Keratinocyte (primary cell): ENCODE data around the gene SERPINA5. TPM values are rescaled to one million over a fixed set of nuclear protein-coding genes. Genes with fewer than 3 reads are reported as not detected.

Experiments
- DNase-seq: peaks from one replicate; pipeline ENCODE4 v3.0.0-alpha.2; 2011; ENCODE audit warnings: low read depth, missing footprints, low spot score
- FAIRE-seq: peaks from 2 replicates; lab custom pipeline; 2011; peaks lifted over from hg19 to GRCh38; lab: Jason Lieb, UNC
- H2AFZ ChIP-seq: 2 replicates; pipeline ENCODE4 v1.6.0; 2012; ENCODE audit warnings: low read length, control low read depth, inconsistent platforms; ENCODE audit not compliant: control insufficient read depth
- H3K27ac ChIP-seq: 2 replicates; pipeline ENCODE4 v1.5.1; 2011; ENCODE audit warnings: low read length; ENCODE audit not compliant: control insufficient read depth, insufficient read depth
- H3K27me3 ChIP-seq: 3 replicates; pipeline ENCODE4 v1.6.0; 2011; ENCODE audit warnings: low read length; ENCODE audit not compliant: control insufficient read depth, insufficient read depth; ENCODE audit errors: extremely low read depth
- H3K36me3 ChIP-seq, 2 experiments: 2 replicates in 1 of 2; 3 replicates in 1 of 2; pipeline ENCODE4 v1.5.1; 2011; ENCODE audit warnings: low read length in 2 of 2, mild to moderate bottlenecking in 1 of 2; ENCODE audit not compliant: control insufficient read depth in 2 of 2, insufficient read depth in 2 of 2; ENCODE audit errors: extremely low read depth in 1 of 2
- H3K4me1 ChIP-seq: 3 replicates; pipeline ENCODE4 v1.5.1; 2011; ENCODE audit warnings: low read length; ENCODE audit not compliant: control insufficient read depth, insufficient read depth; ENCODE audit errors: extremely low read depth
- H3K4me2 ChIP-seq: 3 replicates; pipeline ENCODE4 v1.6.0; 2011; ENCODE audit warnings: low read depth, low read length; ENCODE audit not compliant: control insufficient read depth, insufficient read depth; ENCODE audit errors: extremely low read depth
- H3K4me3 ChIP-seq, 3 experiments: fragments of 200-600 bp in 1 of 3; sonication (generic) in 1 of 3; 2 replicates in 2 of 3; 3 replicates in 1 of 3; pipeline ENCODE4 v1.5.1; 2011 to 2016; ENCODE audit warnings: low read length in 3 of 3, mild to moderate bottlenecking in 3 of 3, control low read depth in 2 of 3, inconsistent platforms in 1 of 3, low read depth in 1 of 3, mixed read lengths in 1 of 3, mixed run types in 1 of 3, moderate library complexity in 1 of 3; ENCODE audit not compliant: control insufficient read depth in 2 of 3, insufficient read depth in 2 of 3; ENCODE audit errors: extremely low read depth in 1 of 3
- H3K79me2 ChIP-seq: 2 replicates; pipeline ENCODE4 v1.6.0; 2012; ENCODE audit warnings: low read length; ENCODE audit not compliant: control insufficient read depth, insufficient read depth
- H3K9ac ChIP-seq: 3 replicates; pipeline ENCODE4 v1.6.0; 2011; ENCODE audit warnings: low read length; ENCODE audit not compliant: control insufficient read depth, insufficient read depth; ENCODE audit errors: extremely low read depth
- H3K9me1 ChIP-seq: 3 replicates; pipeline ENCODE4 v1.6.0; 2011; ENCODE audit warnings: low read length; ENCODE audit not compliant: control insufficient read depth, insufficient read depth; ENCODE audit errors: extremely low read depth
- H3K9me3 ChIP-seq: 2 replicates; pipeline ENCODE4 v1.5.1; 2012; ENCODE audit warnings: low read depth, low read length; ENCODE audit not compliant: control insufficient read depth
- H4K20me1 ChIP-seq: 3 replicates; pipeline ENCODE4 v1.6.0; 2011; ENCODE audit warnings: low read length; ENCODE audit not compliant: control insufficient read depth, insufficient read depth; ENCODE audit errors: extremely low read depth
- EZH2 ChIP-seq: IDR thresholded peaks from one replicate; pipeline ENCODE4 v1.6.1; 2012; ENCODE audit warnings: inconsistent platforms, mild to moderate bottlenecking, low read length, moderate library complexity
- dilution Hi-C: fragments of 300-500 bp; cut with MboI; formaldehyde crosslinking; loops from one replicate; pipeline ENCODE4 v1.7.0; 2020; ENCODE audit warnings: low sequenced_read_pairs; ENCODE audit not compliant: extremely low pct_ligation_motif_present
- polyA plus RNA-seq, 5 experiments: library from polyadenylated mRNA; depleted of rRNA in 3 of 5; stranded (reverse) in 3 of 5; stranded (forward) in 1 of 5; unstranded in 1 of 5; fragments of >200 nt; gene quantifications; 1 replicate in 1 of 5; 2 replicates in 3 of 5; 3 replicates in 1 of 5; pipeline versions ENCODE4 v1.2.1 to v1.2.3, GENCODE V29; 2011 to 2012; ENCODE audit warnings: missing spikeins in 2 of 5, low read depth in 1 of 5, low replicate concordance in 1 of 5
- TF ChIP-seq, protein P1 (sequence below), 3 experiments: IDR thresholded peaks in 1 of 3; conservative IDR thresholded peaks in 1 of 3; optimal IDR thresholded peaks in 1 of 3; 2 replicates in 2 of 3; 3 replicates in 1 of 3; pipeline versions ENCODE3 to v1.5.1; 2011; ENCODE audit warnings: low read length in 3 of 3, mild to moderate bottlenecking in 3 of 3, moderate library complexity in 2 of 3, control low read depth in 1 of 3, inconsistent platforms in 1 of 3; ENCODE audit not compliant: insufficient read depth in 2 of 3; ENCODE audit errors: extremely low read depth in 1 of 3

SERPINA5 gene
- polyA plus RNA-seq, 1 donor (not counting 4 experiments of a cell fraction or from before 2014, with no cell fraction given) = not detected

DNA sequence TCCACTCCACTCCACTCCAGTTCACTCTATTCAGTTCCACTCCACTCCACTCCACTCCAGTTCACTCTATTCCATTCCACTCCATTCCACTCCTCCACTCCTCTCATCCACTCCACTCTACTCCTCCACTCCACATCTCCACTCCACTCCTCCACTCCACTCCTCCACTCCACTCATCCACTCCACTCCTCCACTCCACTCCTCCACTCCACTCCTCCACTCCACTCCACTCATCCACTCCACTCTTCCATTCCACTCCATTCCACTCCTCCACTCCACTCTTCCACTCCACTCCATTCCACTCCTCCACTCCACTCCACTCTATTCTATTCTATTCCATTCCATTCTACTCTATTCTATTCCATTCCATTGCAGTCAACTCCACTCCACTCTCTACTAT is 9.8 kb downstream of the SERPINA5 start:
- Histone ChIP-seq H3K4me3 (no peak overlapping the region), H3K4me1 (no peaks in the 10 kb centered on the region), H3K27me3 (no peaks in the 10 kb centered on the region), H3K9me3 (no peaks in the 10 kb centered on the region), H4K20me1 (no peaks in the 10 kb centered on the region), H3K27ac (no peak overlapping the region), H2AFZ (no peak overlapping the region), H3K9ac (no peak overlapping the region), H3K9me1 (no peaks in the 10 kb centered on the region), H3K36me3 (no peaks in the 10 kb centered on the region), H3K79me2 (no peaks in the 10 kb centered on the region), H3K4me2 (no peak overlapping the region)
- no peak for FAIRE-seq
- DNase-seq = no peak
- dilution Hi-C loops = no loop called here
- TF ChIP-seq EZH2 = no peak
- TF ChIP-seq, protein P1, sequence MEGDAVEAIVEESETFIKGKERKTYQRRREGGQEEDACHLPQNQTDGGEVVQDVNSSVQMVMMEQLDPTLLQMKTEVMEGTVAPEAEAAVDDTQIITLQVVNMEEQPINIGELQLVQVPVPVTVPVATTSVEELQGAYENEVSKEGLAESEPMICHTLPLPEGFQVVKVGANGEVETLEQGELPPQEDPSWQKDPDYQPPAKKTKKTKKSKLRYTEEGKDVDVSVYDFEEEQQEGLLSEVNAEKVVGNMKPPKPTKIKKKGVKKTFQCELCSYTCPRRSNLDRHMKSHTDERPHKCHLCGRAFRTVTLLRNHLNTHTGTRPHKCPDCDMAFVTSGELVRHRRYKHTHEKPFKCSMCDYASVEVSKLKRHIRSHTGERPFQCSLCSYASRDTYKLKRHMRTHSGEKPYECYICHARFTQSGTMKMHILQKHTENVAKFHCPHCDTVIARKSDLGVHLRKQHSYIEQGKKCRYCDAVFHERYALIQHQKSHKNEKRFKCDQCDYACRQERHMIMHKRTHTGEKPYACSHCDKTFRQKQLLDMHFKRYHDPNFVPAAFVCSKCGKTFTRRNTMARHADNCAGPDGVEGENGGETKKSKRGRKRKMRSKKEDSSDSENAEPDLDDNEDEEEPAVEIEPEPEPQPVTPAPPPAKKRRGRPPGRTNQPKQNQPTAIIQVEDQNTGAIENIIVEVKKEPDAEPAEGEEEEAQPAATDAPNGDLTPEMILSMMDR (optimal IDR thresholded peaks at IDR 0.05 in 1 of 3, IDR thresholded peaks at IDR 0.05 in 1 of 3, conservative IDR thresholded peaks at IDR 0.05 in 1 of 3; ENCODE audit: extremely low read depth in 1 of 3, insufficient read depth in 2 of 3, low read length in 3 of 3) = no peak

DNA sequence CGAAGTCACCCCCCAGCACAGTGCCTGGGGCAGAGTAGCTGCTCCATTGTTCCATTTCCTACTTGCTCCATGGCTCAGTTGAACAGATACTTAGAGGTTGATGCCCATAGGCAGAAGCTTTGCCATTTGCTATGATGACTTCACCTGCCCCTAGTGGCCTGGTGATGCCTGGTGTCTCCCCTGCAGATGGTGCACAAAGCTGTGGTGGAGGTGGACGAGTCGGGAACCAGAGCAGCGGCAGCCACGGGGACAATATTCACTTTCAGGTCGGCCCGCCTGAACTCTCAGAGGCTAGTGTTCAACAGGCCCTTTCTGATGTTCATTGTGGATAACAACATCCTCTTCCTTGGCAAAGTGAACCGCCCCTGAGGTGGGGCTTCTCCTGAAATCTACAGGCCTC is 10.6 kb downstream of the SERPINA5 start:
- Histone ChIP-seq H3K9ac (no peak overlapping the region), H3K27ac (no peak overlapping the region), H3K4me1 (no peaks in the 10 kb centered on the region), H3K36me3 (no peaks in the 10 kb centered on the region), H3K79me2 (no peaks in the 10 kb centered on the region), H3K4me3 (no peak overlapping the region), H3K27me3 (no peaks in the 10 kb centered on the region), H3K9me1 (no peaks in the 10 kb centered on the region), H3K9me3 (no peaks in the 10 kb centered on the region), H3K4me2 (no peak overlapping the region), H4K20me1 (no peaks in the 10 kb centered on the region), H2AFZ (no peak overlapping the region)
- TF ChIP-seq, protein P1 (optimal IDR thresholded peaks at IDR 0.05 in 1 of 3, IDR thresholded peaks at IDR 0.05 in 1 of 3, conservative IDR thresholded peaks at IDR 0.05 in 1 of 3; ENCODE audit: extremely low read depth in 1 of 3, insufficient read depth in 2 of 3, low read length in 3 of 3) = no peak
- no peak for TF ChIP-seq EZH2
- no peak for FAIRE-seq
- dilution Hi-C loops = no loop called here
- no peak for DNase-seq
